ENCODE data around the gene DDX50.
A peak's percentile ranks its signal among the peaks of the same experiment; 100 is the strongest.
"Not testable (repeated sequence)": the region's sequence is repeated elsewhere in the genome, so short reads cannot be mapped to it uniquely, and the experiment has no call there.

DDX50 gene

GRCh38 chr10:68901105-68901927, at the start of gene DDX50:
Gene DDX50 (plus strand): TSS chr10:68901315. CDS start chr10:68901385, 70 bp downstream.
- H3K27ac ChIP-seq = peak within 1 kb of the TSS; percentile 98
- peaks cover 15% of the 10 kb centered on the region for H3K36me3 ChIP-seq
- peak within 1 kb of the TSS; percentile 95 for H3K4me2 ChIP-seq
- H3K9ac ChIP-seq = peak within 1 kb of the TSS; percentile 93
- H3K9me3 ChIP-seq = no peaks in the 10 kb centered on the region
- peaks cover 22% of the 10 kb centered on the region; the same call in 1 of the 2 replicates for H4K20me1 ChIP-seq
- H3K27me3 ChIP-seq = no peaks in the 10 kb centered on the region
- no peak for TF ChIP-seq Cebpa-rat (IDR thresholded peaks at IDR 0.05)
- peak within 1 kb of the TSS; percentile 91 for H3K4me3 ChIP-seq
- H3K4me1 ChIP-seq = peaks cover 24% of the 10 kb centered on the region

GRCh38 chr10:68856352-68856751, 44.8 kb upstream of the DDX50 start:
- Histone ChIP-seq H3K27me3 (no peaks in the 10 kb centered on the region), H3K9me3 (peaks cover 34% of the 10 kb centered on the region), H3K27ac (no peak overlapping the region), H3K4me1 (no peaks in the 10 kb centered on the region), H3K4me3 (no peak overlapping the region), H3K4me2 (no peak overlapping the region), H3K36me3 (peaks cover 7% of the 10 kb centered on the region; the same call in 1 of the 2 replicates), H3K9ac (no peak overlapping the region), H4K20me1 (no peaks in the 10 kb centered on the region)
- TF ChIP-seq Cebpa-rat (IDR thresholded peaks at IDR 0.05) = no peak

GRCh38 chr10:68857005-68857404, 44.1 kb upstream of the DDX50 start:
- Histone ChIP-seq H3K9me3 (peaks cover 34% of the 10 kb centered on the region), H3K4me2 (no peak overlapping the region), H3K9ac (no peak overlapping the region), H3K27me3 (no peaks in the 10 kb centered on the region), H3K36me3 (peaks cover 7% of the 10 kb centered on the region; the same call in 1 of the 2 replicates), H3K4me1 (no peaks in the 10 kb centered on the region), H3K27ac (no peak overlapping the region), H4K20me1 (no peaks in the 10 kb centered on the region), H3K4me3 (no peak overlapping the region)
- no peak for TF ChIP-seq Cebpa-rat (IDR thresholded peaks at IDR 0.05)

- peaks cover 48% of the 10 kb centered on the region for H3K9me3 ChIP-seq
- no peaks in the 10 kb centered on the region for H4K20me1 ChIP-seq
- H3K4me2 ChIP-seq = no peak overlapping the region
- no peak overlapping the region for H3K4me3 ChIP-seq
- no peak for TF ChIP-seq Cebpa-rat (IDR thresholded peaks at IDR 0.05)
- no peak overlapping the region for H3K9ac ChIP-seq
- no peak overlapping the region for H3K27ac ChIP-seq
- H3K27me3 ChIP-seq = no peaks in the 10 kb centered on the region
- no peaks in the 10 kb centered on the region for H3K4me1 ChIP-seq
- H3K36me3 ChIP-seq = peaks cover 7% of the 10 kb centered on the region; the same call in 1 of the 2 replicates
Measured at GRCh38 chr10:68861253-68861652, 39.9 kb upstream of the DDX50 start.

GRCh38 chr10:68864611-68865010, 36.5 kb upstream of the DDX50 start:
- H3K27me3 ChIP-seq = no peaks in the 10 kb centered on the region
- no peak overlapping the region for H3K27ac ChIP-seq
- H3K4me2 ChIP-seq = no peak overlapping the region
- H3K36me3 ChIP-seq = peaks cover 14% of the 10 kb centered on the region; the same call in 1 of the 2 replicates
- no peak overlapping the region for H3K4me3 ChIP-seq
- no peaks in the 10 kb centered on the region for H4K20me1 ChIP-seq
- no peaks in the 10 kb centered on the region for H3K4me1 ChIP-seq
- H3K9me3 ChIP-seq = peaks cover 70% of the 10 kb centered on the region
- no peak for TF ChIP-seq Cebpa-rat (IDR thresholded peaks at IDR 0.05)
- no peak overlapping the region for H3K9ac ChIP-seq

- H3K4me2 ChIP-seq, H3K9ac ChIP-seq, H3K4me3 ChIP-seq, H3K27me3 ChIP-seq, H3K27ac ChIP-seq, H3K36me3 ChIP-seq, H4K20me1 ChIP-seq, H3K4me1 ChIP-seq: not testable (repeated sequence)
- H3K9me3 ChIP-seq = peaks cover 35% of the 10 kb centered on the region
Measured at GRCh38 chr10:68868173-68868572, 32.9 kb upstream of the DDX50 start.

- no peak overlapping the region for H3K27ac ChIP-seq
- no peaks in the 10 kb centered on the region for H3K4me1 ChIP-seq
- H3K36me3 ChIP-seq = 0 out of 2 replicates have a peak, but pooled peaks cover 6% of the 10 kb centered on the region
- H3K4me3 ChIP-seq = no peak overlapping the region
- TF ChIP-seq Cebpa-rat (IDR thresholded peaks at IDR 0.05) = no peak
- H3K4me2 ChIP-seq = no peak overlapping the region
- H3K9me3 ChIP-seq = peaks cover 26% of the 10 kb centered on the region
- no peaks in the 10 kb centered on the region for H4K20me1 ChIP-seq
- no peaks in the 10 kb centered on the region for H3K27me3 ChIP-seq
- H3K9ac ChIP-seq = no peak overlapping the region
Measured at GRCh38 chr10:68869623-68870022, 31.5 kb upstream of the DDX50 start.

- Histone ChIP-seq H3K4me1 (no peaks in the 10 kb centered on the region), H3K9ac (no peak overlapping the region), H3K4me2 (no peak overlapping the region), H3K27me3 (no peaks in the 10 kb centered on the region), H4K20me1 (no peaks in the 10 kb centered on the region), H3K9me3 (peaks cover 26% of the 10 kb centered on the region), H3K36me3 (0 out of 2 replicates have a peak, but pooled peaks cover 6% of the 10 kb centered on the region), H3K4me3 (no peak overlapping the region), H3K27ac (no peak overlapping the region)
- no peak for TF ChIP-seq Cebpa-rat (IDR thresholded peaks at IDR 0.05)
Measured at GRCh38 chr10:68870061-68870460, 31.1 kb upstream of the DDX50 start.

- Histone ChIP-seq H3K36me3 (0 out of 2 replicates have a peak, but pooled peaks cover 6% of the 10 kb centered on the region), H3K27ac (no peak overlapping the region), H4K20me1 (no peaks in the 10 kb centered on the region), H3K27me3 (no peaks in the 10 kb centered on the region), H3K9me3 (peaks cover 26% of the 10 kb centered on the region), H3K4me3 (no peak overlapping the region), H3K4me1 (no peaks in the 10 kb centered on the region), H3K4me2 (no peak overlapping the region), H3K9ac (no peak overlapping the region)
- TF ChIP-seq Cebpa-rat (IDR thresholded peaks at IDR 0.05) = no peak
Measured at GRCh38 chr10:68870545-68871104, 30.5 kb upstream of the DDX50 start.

GRCh38 chr10:68871105-68871711, 29.9 kb upstream of the DDX50 start:
- Histone ChIP-seq H3K4me3 (no peak overlapping the region), H3K4me1 (no peaks in the 10 kb centered on the region), H3K27ac (no peak overlapping the region), H3K36me3 (0 out of 2 replicates have a peak, but pooled peaks cover 6% of the 10 kb centered on the region), H3K9me3 (peaks cover 26% of the 10 kb centered on the region), H3K27me3 (no peaks in the 10 kb centered on the region), H4K20me1 (no peaks in the 10 kb centered on the region), H3K9ac (no peak overlapping the region), H3K4me2 (no peak overlapping the region)
- no peak for TF ChIP-seq Cebpa-rat (IDR thresholded peaks at IDR 0.05)

Measured in BLaER1 (cell line).